ENCODE results near the gene IGFBP1.

IGFBP1 gene

GRCh38 chr7:45909561-45909960, 21.3 kb downstream of the IGFBP1 start:
- no peak for DNase-seq

- no peak for DNase-seq
Measured at GRCh38 chr7:45910855-45911254, 22.6 kb downstream of the IGFBP1 start.

GRCh38 chr7:45911311-45911710, 23.0 kb downstream of the IGFBP1 start:
- no peak for DNase-seq

- DNase-seq: no peak
Measured at GRCh38 chr7:45912972-45913371, 24.7 kb downstream of the IGFBP1 start.

- no peak for DNase-seq
Measured at GRCh38 chr7:45914911-45915310, 26.6 kb downstream of the IGFBP1 start.

GRCh38 chr7:45915606-45916005, 27.3 kb downstream of the IGFBP1 start:
- DNase-seq: no peak

GRCh38 chr7:45917064-45917463, 28.8 kb downstream of the IGFBP1 start:
- DNase-seq: no peak

- DNase-seq: peak in 4 of 5 experiments; percentile 50 to 60 (median 53)
Measured at GRCh38 chr7:45917658-45918057, 29.4 kb downstream of the IGFBP1 start.

- no peak for DNase-seq
Measured at GRCh38 chr7:45918556-45918955, 30.3 kb downstream of the IGFBP1 start.

- no peak for DNase-seq
Measured at GRCh38 chr7:45919231-45919784, 31.0 kb downstream of the IGFBP1 start.

- no peak for DNase-seq
Measured at GRCh38 chr7:45919993-45920459, 31.7 kb downstream of the IGFBP1 start.

- peak in 1 of 5 experiments; percentile 56 for DNase-seq
Measured at GRCh38 chr7:45920502-45921380, 32.5 kb downstream of the IGFBP1 start, which contains the start of gene IGFBP3. Gene IGFBP3 (minus strand): TSS chr7:45921272. CDS start chr7:45921140, 132 bp downstream.

GRCh38 chr7:45921381-45921698, 33.1 kb downstream of the IGFBP1 start:
- no peak for DNase-seq

- peak in 1 of 5 experiments; percentile 7 for DNase-seq
Measured at GRCh38 chr7:45921699-45922519, 33.6 kb downstream of the IGFBP1 start.

GRCh38 chr7:45922810-45923209, 34.5 kb downstream of the IGFBP1 start:
- DNase-seq: peak in 1 of 5 experiments; percentile 58

GRCh38 chr7:45923290-45923689, 35.0 kb downstream of the IGFBP1 start:
- peak in 1 of 5 experiments; percentile 49 for DNase-seq

- no peak for DNase-seq
Measured at GRCh38 chr7:45923818-45924217, 35.5 kb downstream of the IGFBP1 start.

GRCh38 chr7:45924283-45924682, 36.0 kb downstream of the IGFBP1 start:
- no peak for DNase-seq

- no peak for DNase-seq
Measured at GRCh38 chr7:45927721-45928120, 39.4 kb downstream of the IGFBP1 start.

GRCh38 chr7:45930967-45931366, 42.7 kb downstream of the IGFBP1 start:
- DNase-seq: no peak

GRCh38 chr7:45937301-45937700, 49.0 kb downstream of the IGFBP1 start:
- DNase-seq: no peak

- DNase-seq: no peak
Measured at GRCh38 chr7:45937862-45938261, 49.6 kb downstream of the IGFBP1 start.

- no peak for DNase-seq
Measured at GRCh38 chr7:45938626-45939302, 50.5 kb downstream of the IGFBP1 start.

Data from T-helper 2 cell (primary cell).